ENCODE results near the gene TIGD2.

TIGD2 gene

GRCh38 chr4:89158884-89159503 is 47.7 kb downstream of the TIGD2 start:
- in situ Hi-C loops (cut with MboI; ENCODE audit: low sequenced_read_pairs), result loop anchor here (25.0 kb wide), 1 partner anchor 97 kb away; the partner anchor contains the start of gene FAM13A

GRCh38 chr4:89160806-89161205 is 49.5 kb downstream of the TIGD2 start:
- in situ Hi-C loops (cut with MboI; ENCODE audit: low sequenced_read_pairs), result loop anchor here (25.0 kb wide), 1 partner anchor 99 kb away; the partner anchor contains the start of gene FAM13A

- in situ Hi-C loops (cut with MboI; ENCODE audit: low sequenced_read_pairs), result loop anchor here (25.0 kb wide), 1 partner anchor 100 kb away; the partner anchor contains the start of gene FAM13A
Measured at GRCh38 chr4:89161841-89162240, 50.5 kb downstream of the TIGD2 start.

- in situ Hi-C loops (cut with MboI; ENCODE audit: low sequenced_read_pairs), result loop anchor here (25.0 kb wide), 1 partner anchor 100 kb away; the partner anchor contains the start of gene FAM13A
Measured at GRCh38 chr4:89162496-89162895, 51.2 kb downstream of the TIGD2 start.

GRCh38 chr4:89162987-89163386 is 51.7 kb downstream of the TIGD2 start:
- in situ Hi-C loops (cut with MboI; ENCODE audit: low sequenced_read_pairs), result loop anchor here (25.0 kb wide), 1 partner anchor 101 kb away; the partner anchor contains the start of gene FAM13A

- in situ Hi-C loops (cut with MboI; ENCODE audit: low sequenced_read_pairs), result loop anchor here (25.0 kb wide), 1 partner anchor 102 kb away; the partner anchor contains the start of gene FAM13A
Measured at GRCh38 chr4:89164400-89164799, 53.1 kb downstream of the TIGD2 start.
